Activated CD4-positive, CD25-positive, alpha-beta regulatory T cell treated with anti-CD3 and anti-CD28 coated beads, Interleukin-2, amount 50 U/mL, for 24 hours (primary cell): Measurements from ENCODE around the gene SMARCC1.

Source experiments
- ATAC-seq, 2 donors: fragments of 150-1000 bp; cut with Tn5 transposase; one replicate each; pipeline ENCODE4 v1.10.0; 2021; ENCODE audit warnings: mild to moderate bottlenecking in 1 of 2, moderate library complexity in 1 of 2

SMARCC1 gene

DNA sequence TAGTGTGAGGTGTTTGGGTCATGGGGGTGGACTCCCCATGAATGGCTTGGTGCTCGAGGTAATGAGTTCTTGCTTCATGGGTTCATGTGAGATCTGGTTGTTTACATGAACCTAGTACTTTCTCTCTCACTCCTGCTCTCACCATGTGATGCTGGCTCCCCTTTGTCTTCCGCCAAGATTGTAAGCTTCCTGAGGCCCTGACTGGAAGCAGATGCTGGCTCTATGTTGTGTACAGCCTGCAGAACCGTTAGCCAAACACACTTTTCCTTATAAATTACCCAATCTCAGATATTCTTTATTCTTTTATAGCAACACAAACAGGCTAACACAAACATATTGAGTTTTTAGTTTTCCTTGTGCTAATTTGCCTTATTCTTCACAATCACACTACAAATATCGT, 199.9 kb downstream of the SMARCC1 start:
- ATAC-seq: no peak

DNA sequence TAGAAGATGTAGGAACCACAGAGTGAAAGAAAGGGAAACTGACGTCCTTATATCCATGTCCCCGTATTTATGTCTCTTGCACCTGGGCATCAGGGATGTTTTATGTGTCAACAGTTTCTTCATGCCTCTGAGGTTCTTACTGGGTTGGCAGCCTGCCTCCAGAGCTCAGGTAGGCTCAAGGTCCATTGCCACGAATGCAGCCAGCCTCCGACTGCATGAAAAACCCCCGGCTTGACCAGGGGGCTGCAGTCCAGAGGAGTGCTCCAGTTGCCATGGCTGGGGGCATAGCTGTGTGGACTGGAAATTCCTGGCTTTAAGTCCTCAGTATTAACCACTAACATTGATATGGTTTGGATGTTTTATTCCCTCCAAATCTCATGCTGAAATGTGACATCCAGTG, 200.3 kb downstream of the SMARCC1 start:
- ATAC-seq: no peak

DNA sequence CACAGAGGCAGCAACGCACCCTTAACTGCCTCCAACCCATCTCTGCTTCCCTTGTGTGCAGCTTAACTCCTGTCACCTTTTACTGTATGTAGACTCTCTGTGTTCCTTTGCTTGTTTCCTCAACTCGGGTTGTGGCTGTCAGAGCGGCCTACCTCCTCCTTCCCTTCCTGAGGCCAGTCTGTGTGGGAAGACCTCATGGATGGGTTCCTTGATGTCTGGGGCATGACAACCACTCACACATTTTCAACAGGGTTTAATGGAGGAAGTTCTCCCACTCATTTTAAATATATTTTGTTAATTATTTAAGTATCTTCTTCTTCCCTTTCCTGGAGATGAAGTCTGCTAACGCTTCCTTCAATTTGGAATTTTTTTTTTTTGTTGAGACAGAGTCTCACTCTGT, 201.2 kb downstream of the SMARCC1 start:
- no peak for ATAC-seq

DNA sequence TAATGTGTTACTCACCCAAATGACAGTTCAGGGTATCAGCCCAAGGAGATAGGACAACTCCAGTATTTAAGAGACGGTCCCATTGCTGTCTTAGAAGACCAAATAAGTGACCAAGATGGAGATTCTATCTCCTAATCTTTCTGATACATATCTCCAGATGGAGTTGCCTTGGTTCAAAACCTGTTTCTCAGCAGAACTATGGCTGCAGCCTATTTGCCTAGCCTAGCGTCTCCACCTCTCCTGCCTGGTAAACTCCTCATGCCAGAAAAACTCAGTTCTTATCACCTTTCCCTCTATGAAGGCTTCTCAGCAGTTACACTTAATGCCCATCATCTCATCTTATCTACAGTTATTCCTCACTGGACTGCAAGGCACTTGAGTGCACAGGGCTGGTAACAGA, 201.8 kb downstream of the SMARCC1 start:
- no peak for ATAC-seq

DNA sequence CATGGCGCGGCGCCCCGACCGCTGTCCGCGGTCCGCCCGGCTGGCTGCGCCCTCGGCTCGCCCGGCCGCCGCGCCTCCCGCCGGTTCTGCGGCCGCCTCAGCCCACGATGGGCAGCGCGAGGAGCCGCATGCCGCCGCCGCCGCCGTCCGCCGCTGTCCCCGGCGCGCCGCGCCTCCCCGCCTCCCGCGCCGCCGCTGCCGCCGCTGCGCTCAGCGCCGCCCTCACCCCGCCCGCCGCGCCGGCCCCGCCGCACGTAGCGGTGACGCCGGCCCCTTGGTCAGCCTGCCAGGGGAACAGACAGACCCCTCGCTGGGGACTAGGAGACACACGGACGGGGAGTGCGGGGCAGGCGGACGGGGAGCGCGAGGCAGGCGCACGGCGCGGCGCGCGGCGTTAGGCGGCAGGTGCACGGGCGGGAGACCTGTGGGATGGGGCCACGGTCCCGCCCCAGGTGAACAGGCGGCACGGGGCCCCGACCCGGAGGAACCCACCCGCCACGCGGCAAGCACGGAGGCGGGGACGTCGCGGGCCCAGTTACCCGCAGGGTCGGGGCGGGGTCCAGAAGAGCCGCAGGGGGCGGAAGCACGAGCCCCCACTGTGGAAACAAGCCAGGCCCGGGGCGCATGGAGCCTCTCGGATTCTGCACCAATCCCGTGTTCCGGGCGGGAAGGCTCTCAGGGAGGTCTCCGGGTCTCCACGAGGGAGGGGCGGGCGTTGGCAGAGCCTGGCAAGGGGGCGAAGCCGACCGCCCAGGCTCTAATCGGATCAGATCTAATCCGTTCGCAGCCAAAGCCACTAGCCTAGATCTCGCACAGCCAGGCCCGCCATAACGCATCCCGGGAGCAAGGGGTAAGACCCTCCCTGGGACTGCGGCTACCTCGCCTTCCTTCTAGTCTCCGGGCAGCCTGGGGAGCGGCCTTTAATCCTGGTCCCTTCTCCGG, 202.7 kb downstream of the SMARCC1 start, which contains the start of gene CSPG5:
CSPG5 (minus strand) TSS at position 175 of the 942 bp plus-strand sequence; CDS start at position 3, 172 bp downstream.
- peak; percentile 39 to 44 for ATAC-seq

DNA sequence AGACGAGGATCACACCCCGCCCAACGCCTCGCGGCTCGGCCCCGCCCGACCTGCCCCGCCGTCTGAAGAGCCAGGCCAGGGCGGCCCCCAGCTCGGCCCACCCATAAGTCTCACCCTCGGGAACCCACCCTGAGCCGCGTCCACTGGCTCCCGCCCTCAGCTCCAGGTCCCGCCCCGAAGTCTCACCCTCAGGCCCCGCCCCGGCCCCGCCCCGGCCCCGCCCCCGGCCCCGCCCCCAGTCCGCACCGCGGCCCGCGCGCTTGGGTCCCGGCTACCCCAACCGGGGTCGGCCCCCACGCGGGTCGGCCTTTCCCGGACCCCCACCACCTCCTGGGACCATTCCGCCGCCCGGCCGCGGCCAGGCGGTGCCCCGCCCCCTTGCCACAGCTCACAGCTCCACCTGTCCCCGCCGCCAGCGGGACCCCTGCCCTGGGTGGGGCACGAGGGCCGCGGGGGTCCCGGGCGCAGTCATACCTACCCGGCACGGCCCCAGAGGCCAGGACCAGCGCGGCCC, 203.5 kb downstream of the SMARCC1 start:
- ATAC-seq: peak; percentile 73 to 75

DNA sequence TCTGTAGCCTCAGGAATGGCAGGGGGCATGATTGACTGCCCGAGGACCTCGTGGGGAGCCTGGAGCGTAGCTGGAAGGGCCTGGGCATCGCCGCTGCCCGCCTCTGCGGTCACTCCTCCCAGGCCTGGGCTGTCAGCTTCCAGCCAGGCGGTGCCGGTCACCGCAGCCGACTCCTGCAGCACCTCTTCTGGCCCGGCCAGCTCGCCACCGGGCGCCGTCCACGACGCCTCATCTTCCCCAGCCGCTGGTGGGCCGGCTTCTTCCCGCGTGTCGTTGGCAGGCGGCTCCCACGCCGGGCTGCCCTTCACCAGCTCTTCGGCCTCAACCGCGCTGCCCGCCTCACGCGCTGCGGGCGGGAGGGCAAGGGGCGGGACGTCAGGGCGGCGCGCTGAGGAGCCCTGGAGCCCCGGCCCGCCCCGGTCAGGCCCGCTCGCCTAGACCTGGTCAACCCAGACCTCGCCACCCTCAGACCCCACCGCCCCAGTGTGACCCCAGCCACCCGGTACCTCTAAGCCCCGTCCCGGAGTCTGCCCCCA, 204.0 kb downstream of the SMARCC1 start:
- ATAC-seq: peak; percentile 24 to 27

DNA sequence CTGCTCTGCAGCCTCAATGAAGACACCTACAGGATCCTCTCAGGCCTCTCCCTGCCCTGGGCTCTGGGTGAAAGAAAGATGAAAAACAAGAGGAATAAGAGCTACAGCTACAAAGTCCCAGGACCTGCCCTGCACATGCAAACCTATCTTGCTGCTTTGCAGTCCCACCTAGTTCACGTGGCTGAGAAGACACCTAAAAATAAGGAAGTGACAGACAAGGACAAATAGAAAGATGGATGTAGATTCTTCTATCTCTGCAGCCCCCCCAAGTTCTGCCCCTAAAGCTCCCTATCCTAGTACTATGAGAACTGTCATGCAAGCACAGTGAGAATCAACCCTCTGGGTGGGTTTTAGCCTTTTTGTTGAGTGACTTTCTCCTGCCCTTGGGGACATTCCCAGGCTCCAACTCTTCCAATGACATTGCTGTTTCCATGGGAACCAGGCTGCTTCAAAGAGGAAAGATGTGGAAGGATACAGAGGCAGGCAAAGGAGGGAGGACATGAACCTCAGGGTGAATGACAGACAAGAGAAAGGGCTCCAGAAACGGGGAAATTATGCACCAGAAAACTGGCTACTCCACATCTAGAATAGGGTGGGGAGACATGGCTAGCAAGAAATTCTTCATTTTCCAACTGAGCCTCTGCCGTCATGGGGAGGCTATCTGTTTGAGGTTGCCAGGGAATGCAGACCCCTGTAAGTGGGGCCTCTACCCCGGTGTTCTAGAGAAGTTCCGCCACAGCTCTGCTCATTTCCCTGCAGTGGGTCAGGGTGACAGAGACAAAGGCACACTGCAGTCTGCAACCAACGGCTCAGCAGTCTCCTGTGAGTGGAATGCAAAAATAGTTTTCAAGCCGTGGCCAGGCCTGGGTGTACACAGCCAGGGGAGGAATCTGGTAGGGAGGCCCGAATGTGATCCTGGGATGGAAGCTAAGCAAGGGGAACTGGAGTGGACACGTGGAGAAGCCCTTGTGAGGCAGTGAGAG, 208.2 kb downstream of the SMARCC1 start:
- ATAC-seq: no peak

DNA sequence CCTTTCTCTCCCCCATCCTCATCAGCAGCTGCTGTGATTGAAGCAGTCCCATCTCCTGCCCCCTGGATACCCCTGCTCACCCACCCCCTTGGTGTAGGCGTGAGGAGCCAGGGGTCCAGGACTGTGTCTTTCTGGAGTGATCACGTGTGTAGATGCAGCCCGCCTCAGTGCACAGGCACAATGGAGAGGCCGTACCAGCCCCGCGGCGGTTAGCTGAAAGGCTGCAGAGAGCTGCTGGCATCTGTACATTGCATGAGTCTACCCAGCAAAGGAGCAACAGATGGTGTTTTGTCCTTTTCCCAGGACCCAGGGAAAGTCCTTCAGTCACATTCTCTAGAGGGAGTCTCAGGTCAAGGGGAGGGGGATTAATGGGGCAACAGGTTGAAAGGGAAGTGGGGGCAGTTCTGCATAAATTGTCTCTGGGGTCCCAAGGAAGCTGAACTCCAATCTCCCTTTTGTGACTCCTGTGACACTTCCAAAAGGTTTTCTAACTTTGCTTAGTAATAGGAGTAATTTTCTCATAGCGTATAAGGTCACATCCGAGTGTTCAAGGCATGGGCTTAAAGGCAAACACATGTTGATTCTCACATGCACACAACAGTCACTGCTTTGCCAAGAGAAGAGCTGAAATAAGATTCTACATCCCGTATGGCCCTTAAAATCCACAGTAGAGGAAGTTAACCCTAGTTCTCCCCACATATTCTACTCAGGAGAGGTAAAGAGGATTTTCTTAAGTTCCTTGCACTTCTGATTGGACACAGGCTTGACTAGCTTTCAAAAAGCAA, 210.1 kb downstream of the SMARCC1 start:
- ATAC-seq: no peak

DNA sequence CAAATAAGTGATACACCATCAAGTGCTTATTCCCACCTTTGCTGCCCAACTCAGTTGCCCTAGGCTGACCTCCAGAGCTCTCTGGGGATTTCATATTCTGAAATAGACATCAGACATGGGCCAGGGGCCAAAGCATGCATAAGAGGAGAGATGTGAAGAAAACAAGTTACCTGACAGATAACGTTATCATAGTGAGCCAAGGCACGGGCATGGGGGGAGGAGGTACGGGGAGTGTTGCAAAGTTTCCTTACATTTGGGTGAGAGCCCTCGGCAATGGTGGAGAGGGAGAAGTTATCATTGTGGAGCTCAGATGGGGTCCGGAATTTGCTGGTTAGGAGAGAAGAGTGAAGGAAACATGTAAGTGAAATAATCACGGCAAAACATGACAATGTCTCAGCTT, 212.8 kb downstream of the SMARCC1 start:
- ATAC-seq: no peak

DNA sequence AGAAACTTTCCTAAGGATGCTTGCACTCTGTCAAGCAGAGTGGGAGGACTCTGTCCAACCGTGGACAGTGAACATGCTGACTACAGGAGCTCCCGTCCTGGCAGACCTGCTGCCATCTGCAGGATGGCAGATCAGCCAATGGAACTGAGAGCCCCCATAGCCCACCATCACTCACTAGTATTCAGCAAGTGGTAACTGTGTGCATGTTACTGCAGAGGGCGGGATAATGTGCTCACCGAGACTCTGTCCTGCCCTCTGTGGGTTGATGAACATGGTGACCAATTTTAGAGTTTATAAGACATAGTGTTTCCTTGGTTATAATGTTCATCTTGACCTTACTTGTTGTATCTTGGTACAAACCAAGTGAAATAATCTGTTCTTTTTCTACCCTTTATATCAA, 214.5 kb downstream of the SMARCC1 start:
- no peak for ATAC-seq

DNA sequence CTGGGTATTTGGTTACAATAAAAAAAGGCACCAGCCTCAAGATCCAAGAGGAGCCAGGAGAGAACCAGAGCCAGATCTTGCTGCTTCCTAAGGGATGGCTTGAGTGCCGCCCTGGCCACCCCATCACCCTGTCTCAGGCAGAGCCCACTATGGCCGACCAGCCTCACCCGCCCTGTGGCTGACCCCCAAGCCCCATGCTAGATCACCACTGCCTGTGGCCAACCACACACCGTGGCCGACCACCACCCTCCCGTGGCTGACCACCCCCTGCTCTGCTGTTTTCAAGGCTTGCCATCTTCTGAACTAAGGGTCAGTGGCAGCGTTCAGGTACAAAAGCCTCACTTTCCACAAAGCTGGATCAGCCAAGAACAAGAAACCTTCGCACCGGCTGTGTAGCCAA, 215.0 kb downstream of the SMARCC1 start:
- ATAC-seq: no peak

DNA sequence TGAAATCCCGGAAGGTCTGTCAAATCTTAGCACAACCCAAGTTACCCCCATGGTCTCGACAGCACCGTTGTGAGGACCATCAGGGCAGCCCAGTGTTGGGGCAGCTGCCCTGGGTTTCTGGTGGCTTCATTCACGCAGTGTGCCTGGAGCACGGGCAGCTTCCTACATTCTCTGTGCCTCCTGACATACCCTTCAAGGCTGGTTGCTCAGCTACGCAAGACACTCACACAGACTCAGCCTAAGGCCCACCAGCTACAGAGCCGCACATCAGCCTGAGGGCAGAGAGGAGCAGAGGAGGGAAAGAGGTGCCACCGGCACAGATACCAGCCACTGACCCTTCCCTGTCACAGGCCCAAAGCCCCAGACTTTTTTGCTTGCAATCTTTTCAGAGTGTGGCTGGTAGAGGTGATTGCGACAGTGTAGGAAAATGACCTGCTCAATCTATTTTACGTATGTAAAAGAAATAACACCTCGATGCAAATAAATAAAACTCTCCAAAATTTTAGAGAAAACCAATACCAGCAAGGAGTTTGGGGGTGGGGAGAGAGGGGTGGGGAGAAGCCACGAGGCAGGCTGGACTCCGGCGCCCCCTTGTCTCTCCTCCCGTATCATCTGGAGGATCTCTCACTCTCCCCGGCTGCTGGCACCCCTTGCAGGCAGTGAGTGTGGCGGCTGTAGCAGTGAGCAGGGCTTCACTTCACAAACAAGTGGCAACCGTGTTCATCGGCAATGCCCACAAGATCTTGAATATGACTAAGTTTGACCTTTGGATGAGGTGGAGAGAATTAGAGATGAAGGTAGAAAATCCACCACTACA, 215.8 kb downstream of the SMARCC1 start:
- ATAC-seq: no peak

DNA sequence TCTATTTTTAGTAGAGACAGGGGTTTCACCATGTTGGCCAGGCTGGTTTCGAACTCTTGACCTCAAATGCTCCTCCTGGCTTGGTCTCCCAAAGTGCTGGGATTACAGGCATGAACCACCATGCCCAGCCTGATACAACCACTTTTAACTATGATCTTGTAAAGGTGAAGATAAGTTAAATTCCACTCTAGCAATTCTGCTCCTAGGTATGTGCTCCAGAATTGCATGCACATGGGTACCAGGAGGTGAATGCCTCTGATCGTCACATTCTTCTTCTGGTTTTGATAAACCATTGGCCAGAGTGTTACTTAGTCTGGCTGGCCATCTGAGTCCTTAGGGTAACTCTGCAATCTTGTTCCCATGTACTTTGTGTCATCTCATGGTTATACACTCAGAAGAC, 225.3 kb downstream of the SMARCC1 start:
- ATAC-seq: no peak

DNA sequence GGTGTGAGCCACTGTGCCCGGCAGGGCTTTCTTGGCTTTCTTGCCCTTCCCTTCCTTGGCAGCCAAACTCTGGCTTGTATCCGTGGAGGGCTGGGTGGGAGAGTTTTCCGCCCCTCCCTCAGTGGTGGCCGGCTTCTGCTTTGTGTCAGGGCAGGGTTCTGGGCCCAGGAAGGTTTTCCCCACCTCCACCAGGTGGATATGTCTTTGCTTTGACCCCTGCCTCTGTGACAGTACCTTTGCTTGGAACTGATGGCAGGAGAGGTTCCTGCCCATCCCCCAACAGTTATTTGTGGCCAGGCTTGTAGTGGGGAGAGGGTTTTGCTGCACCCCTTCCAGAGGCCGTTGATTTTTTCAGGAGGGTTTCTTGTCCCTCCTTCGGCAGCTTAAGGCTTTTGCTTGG, 227.4 kb downstream of the SMARCC1 start:
- ATAC-seq: no peak

DNA sequence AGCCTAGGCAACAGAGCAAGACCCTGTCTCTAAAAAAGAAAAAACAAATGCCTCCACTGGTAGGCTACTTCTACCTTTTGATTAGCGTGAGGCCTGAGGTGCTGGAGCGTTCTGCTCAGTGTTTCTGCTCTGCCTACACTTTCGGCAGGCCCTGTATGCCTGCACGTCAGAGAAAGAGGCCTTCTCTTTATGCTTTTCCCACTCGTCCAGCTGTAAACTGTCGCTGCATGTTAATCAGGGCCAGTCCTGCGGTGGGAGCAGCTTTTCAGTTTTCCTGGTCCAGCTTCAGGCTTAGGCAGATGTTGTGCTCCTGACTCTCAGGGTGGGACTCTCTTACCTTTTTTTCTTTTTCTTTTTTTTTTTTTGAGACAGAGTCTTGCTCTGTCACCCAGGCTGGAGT, 228.3 kb downstream of the SMARCC1 start:
- ATAC-seq: no peak

DNA sequence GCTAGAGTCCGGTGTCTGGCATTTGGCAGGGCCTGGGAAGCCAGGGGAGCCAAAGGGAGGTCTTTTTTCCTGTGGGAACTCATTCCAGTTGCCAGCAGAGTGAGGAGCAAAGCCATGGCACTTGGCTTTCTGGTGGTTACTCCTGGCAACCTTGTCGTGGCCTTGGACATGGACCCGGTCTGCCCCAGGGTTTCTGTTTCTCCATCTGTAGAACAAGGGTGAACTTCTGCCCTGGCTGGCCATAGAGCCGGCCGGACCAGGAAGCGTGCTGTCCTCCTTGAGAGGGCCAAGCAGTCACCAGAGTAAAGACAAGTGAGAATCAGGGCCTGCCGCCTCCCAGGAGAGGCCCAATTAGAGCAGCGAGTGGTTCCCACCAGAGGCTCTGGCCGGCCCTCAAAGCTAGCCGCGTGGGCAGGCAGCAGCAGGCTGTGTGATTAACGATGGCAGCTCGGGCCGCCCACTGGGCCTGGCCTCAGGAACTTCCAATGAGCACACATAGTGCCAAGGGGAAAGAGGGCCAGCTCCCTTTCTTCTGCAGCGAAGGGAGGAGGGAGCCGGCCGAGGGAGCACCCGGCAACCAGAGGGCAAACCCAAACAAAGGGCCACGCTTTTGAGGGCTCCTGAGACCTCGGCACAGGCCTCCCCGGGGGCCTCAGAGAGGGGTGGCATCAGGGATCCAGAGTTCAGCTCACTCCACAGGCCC, 239.1 kb downstream of the SMARCC1 start:
- ATAC-seq: no peak

DNA sequence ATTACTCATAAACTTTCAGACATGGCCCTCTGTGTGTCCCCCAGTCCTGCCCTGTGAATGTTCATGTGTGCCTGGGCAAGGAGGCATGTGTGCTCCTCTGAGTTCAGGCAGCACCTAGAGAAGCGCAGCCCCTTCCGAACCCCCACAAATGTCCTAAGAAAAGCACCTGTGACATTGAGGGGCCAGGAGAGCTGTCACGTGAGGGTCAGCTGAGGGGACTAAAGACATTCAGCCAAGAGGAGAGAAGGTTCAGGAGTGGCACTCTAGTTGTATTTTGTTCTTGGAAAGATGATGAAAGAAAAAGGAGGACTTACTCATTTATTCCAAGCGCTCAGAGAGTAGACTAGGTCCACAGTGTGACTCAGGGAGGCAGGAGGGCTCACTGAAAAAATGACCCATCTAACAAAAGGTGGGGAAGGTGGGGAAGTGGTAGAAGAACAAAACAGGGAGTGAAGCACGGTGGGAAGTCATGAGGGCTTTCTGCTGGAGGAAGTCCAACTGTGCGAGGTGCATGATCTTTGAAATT, 240.0 kb downstream of the SMARCC1 start:
- ATAC-seq: no peak

DNA sequence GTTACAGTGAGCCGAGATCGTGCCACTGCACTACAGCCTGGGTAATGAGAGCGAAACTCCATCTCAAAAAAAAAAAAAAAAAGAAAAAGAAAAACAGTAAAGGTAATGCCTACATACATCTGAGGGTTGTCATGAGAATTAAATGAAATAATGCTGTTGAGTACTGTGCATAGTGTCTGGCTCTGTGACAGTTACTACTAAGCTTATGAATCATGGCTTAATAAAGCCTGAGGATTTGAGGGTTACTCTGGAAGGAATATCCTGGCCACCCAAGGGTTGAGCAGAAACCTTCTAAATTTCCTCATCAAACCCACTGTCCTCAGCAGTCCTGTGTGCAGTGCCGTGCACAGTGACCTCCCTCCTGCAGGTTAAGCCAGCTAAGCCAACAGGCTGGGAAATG, 241.4 kb downstream of the SMARCC1 start:
- no peak for ATAC-seq

DNA sequence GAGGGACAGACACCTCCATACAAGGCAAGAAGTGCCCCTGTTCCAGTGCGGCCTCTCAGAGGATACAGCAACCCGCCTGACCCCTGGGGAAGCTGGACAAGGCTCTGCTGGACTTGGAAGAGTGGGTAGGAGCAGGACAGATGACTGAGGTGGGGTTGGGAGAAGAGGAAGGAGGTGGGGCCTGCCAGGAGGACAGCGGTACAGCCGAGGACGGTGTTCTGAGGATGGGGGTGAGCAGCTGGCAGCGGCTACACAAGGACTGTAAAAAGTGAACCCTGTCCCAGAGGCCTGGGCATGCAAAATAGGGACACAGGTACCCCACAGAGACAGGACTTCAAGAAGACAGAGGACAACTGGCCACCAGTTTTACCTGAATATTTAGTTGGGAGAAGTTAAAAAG, 244.7 kb downstream of the SMARCC1 start:
- ATAC-seq: no peak
